HepG2 (cell line): Measurements from ENCODE around the gene ADI1. TPM values are rescaled to one million over a fixed set of nuclear protein-coding genes. Genes with fewer than 3 reads are reported as not detected.
A peak's percentile ranks its signal among the peaks of the same experiment; 100 is the strongest.

ENCODE experiments used
- ATF2 ChIP-seq: sonication (generic); formaldehyde crosslinking; IDR thresholded peaks from 2 replicates; pipeline ENCODE4 v1.4.0; 2020; ENCODE audit warnings: missing genetic modification reagents
- BCL6 ChIP-seq: IDR thresholded peaks from 2 replicates; pipeline ENCODE4 v1.6.1; 2016; ENCODE audit warnings: missing genetic modification reagents, missing compliant biosample characterization
- EP300 ChIP-seq, 3 experiments: sonication (generic) in 1 of 3; formaldehyde crosslinking in 1 of 3; IDR thresholded peaks; 2 replicates each; pipeline versions ENCODE4 v1.5.1 to v1.6.1; 2011 to 2020; ENCODE audit warnings: low read depth in 2 of 3, low read length in 2 of 3, borderline replicate concordance in 1 of 3, improper control_type of control experiment in 1 of 3, mild to moderate bottlenecking in 1 of 3, missing genetic modification reagents in 1 of 3, moderate library complexity in 1 of 3
- GPBP1L1 ChIP-seq: sonication (generic); formaldehyde crosslinking; IDR thresholded peaks from 2 replicates; pipeline ENCODE4 v1.5.0; 2020; ENCODE audit warnings: mild to moderate bottlenecking, missing genetic modification reagents
- HMG20B ChIP-seq: conservative IDR thresholded peaks from 2 replicates; pipeline ENCODE4 v1.6.1; 2016; ENCODE audit warnings: missing genetic modification reagents, missing compliant biosample characterization
- HNRNPK ChIP-seq: fragments of 200-400 bp; formaldehyde crosslinking; IDR thresholded peaks from 2 replicates; pipeline ENCODE4 v1.6.1; 2018; ENCODE audit warnings: low read length, low read depth, moderate library complexity, mild to moderate bottlenecking; ENCODE audit not compliant: poor library complexity, severe bottlenecking
- HOMEZ ChIP-seq: IDR thresholded peaks from 2 replicates; pipeline ENCODE4 v1.6.1; 2016; ENCODE audit warnings: low read depth
- MEIS1 ChIP-seq: sonication (generic); formaldehyde crosslinking; IDR thresholded peaks from 2 replicates; pipeline ENCODE4 v1.9.0; 2021; ENCODE audit warnings: mild to moderate bottlenecking, missing genetic modification reagents, moderate library complexity, borderline replicate concordance
- RNF219 ChIP-seq: sonication (generic); formaldehyde crosslinking; IDR thresholded peaks from 2 replicates; pipeline ENCODE4 v1.5.0; 2020; ENCODE audit warnings: mild to moderate bottlenecking, missing genetic modification reagents
- SP1 ChIP-seq, 2 experiments: fragments of 450-650 bp in 1 of 2; sonication (generic) in 1 of 2; formaldehyde crosslinking in 1 of 2; IDR thresholded peaks; 2 replicates each; pipeline versions ENCODE4 v1.4.0 to v1.6.1; 2016 to 2020; ENCODE audit warnings: missing genetic modification reagents in 1 of 2
- YEATS4 ChIP-seq: sonication (generic); formaldehyde crosslinking; IDR thresholded peaks from 2 replicates; pipeline ENCODE4 v1.4.0; 2020; ENCODE audit warnings: missing genetic modification reagents, borderline replicate concordance
- ZBED4 ChIP-seq: sonication (generic); formaldehyde crosslinking; IDR thresholded peaks from 2 replicates; pipeline ENCODE4 v1.4.0; 2020; ENCODE audit warnings: missing genetic modification reagents, borderline replicate concordance
- ZNF333 ChIP-seq: sonication (generic); formaldehyde crosslinking; IDR thresholded peaks from 2 replicates; pipeline ENCODE4 v1.4.0; 2020; ENCODE audit warnings: mild to moderate bottlenecking, missing genetic modification reagents, borderline replicate concordance
- ZSCAN21 ChIP-seq: sonication (generic); formaldehyde crosslinking; IDR thresholded peaks from 2 replicates; pipeline ENCODE4 v1.8.0; 2022; ENCODE audit warnings: mild to moderate bottlenecking, missing genetic modification reagents, moderate library complexity, borderline replicate concordance
- polyA plus RNA-seq, 8 experiments: library from polyadenylated mRNA; depleted of rRNA in 3 of 8; stranded (reverse) in 7 of 8; unstranded in 1 of 8; fragments of >200 nt; fragmentation: Illumina TruSeq in 4 of 8; extraction: Trizol in 4 of 8; gene quantifications; 2 replicates each; pipeline versions ENCODE4 v1.2.1 to v1.2.3, GENCODE V29; 2011 to 2016; ENCODE audit warnings: low read depth in 4 of 8, missing spikeins in 1 of 8, mixed read lengths in 1 of 8; ENCODE audit not compliant: insufficient read depth in 1 of 8
- total RNA-seq, 5 experiments: library from RNA; depleted of rRNA; stranded (reverse); fragments of >200 nt; fragmentation: Illumina TruSeq; extraction: Trizol; gene quantifications; 2 replicates each; pipeline ENCODE4 v1.2.3, GENCODE V29; 2016; ENCODE audit warnings: low read depth in 1 of 5

The ADI1 gene
- total and polyA plus RNA-seq, 2 of the 13 experiments (the other 11 are each of a cell fraction or from before 2014, with no cell fraction given), result 28.7 to 123 TPM

- 0 out of 4 replicates have a peak, but pooled peaks have one; percentile 20 to 44 for TF ChIP-seq EP300 (IDR thresholded peaks at IDR 0.05; ENCODE audit: low read depth in 2 of 2, low read length in 2 of 2)
- 0 out of 2 replicates have a peak, but pooled peaks have one; percentile 42 for TF ChIP-seq EP300 (CRISPR knock-in tag; IDR thresholded peaks at IDR 0.05; ENCODE audit: borderline replicate concordance)
- 0 out of 2 replicates have a peak, but pooled peaks have one; percentile 13 for TF ChIP-seq HOMEZ (CRISPR knock-in tag)
- TF ChIP-seq ZBED4, result no peak
- 0 out of 2 replicates have a peak, but pooled peaks have one; percentile 3 for TF ChIP-seq MEIS1
- peak; percentile 95; the same call in 1 of the 2 replicates for TF ChIP-seq ZNF333
- peak; percentile 71 for TF ChIP-seq ATF2 (CRISPR knock-in tag)
- peak; percentile 73 for TF ChIP-seq HNRNPK
- TF ChIP-seq BCL6 (CRISPR knock-in tag), result peak; percentile 58
- TF ChIP-seq YEATS4 (CRISPR knock-in tag), result peak; percentile 86
- TF ChIP-seq SP1 (IDR thresholded peaks at IDR 0.05), result no peak
- peak; percentile 59; the same call in 1 of the 2 replicates for TF ChIP-seq SP1 (CRISPR knock-in tag; IDR thresholded peaks at IDR 0.05)
- peak; percentile 32 for TF ChIP-seq HMG20B (CRISPR knock-in tag)
- no peak for TF ChIP-seq GPBP1L1 (CRISPR knock-in tag)
- TF ChIP-seq ZSCAN21 (CRISPR knock-in tag), result peak; percentile 55; the same call in 1 of the 2 replicates
- no peak; the same call in 1 of the 2 replicates for TF ChIP-seq RNF219
Measured at GRCh38 chr2:3519255-3520205, at the start of gene ADI1 (continued).
